ENCODE data around the gene NPHS2.
"Not testable (repeated sequence)": the region's sequence is repeated elsewhere in the genome, so short reads cannot be mapped to it uniquely, and the experiment has no call there.

NPHS2 gene

GRCh38 chr1:179541774-179542173, 34.0 kb downstream of the NPHS2 start:
- no peaks in the 10 kb centered on the region for H3K79me1 ChIP-seq (ENCODE audit: low read length)
- no peak overlapping the region for H3K4ac ChIP-seq (ENCODE audit: low read depth, low read length)
- no peak overlapping the region for H3K23ac ChIP-seq (ENCODE audit: low read length)
- H3K4me3 ChIP-seq (ENCODE audit: low read length): no peak overlapping the region
- no peak overlapping the region for H4K5ac ChIP-seq (ENCODE audit: low read length)
- DNase-seq: no peak
- no peak overlapping the region for H3K4me2 ChIP-seq (ENCODE audit: low read length)
- no peak overlapping the region for H3K9ac ChIP-seq (ENCODE audit: low read length)
- no peak overlapping the region for H2BK15ac ChIP-seq (replicated peaks; ENCODE audit: low read depth)
- H3K56ac ChIP-seq (ENCODE audit: low read length): no peak overlapping the region
- no peaks in the 10 kb centered on the region for H3K4me1 ChIP-seq (ENCODE audit: control insufficient read depth, low read depth, low read length)
- no peaks in the 10 kb centered on the region for H3K36me3 ChIP-seq (ENCODE audit: control insufficient read depth, insufficient read depth, low read length)
- H3K18ac ChIP-seq (ENCODE audit: low read length): no peak overlapping the region
- WGBS (ENCODE audit: extremely low coverage, insufficient coverage, low lambda C conversion rate): no CpG with 5 or more reads among the region's 2 CpGs
- no peak overlapping the region for H3K27ac ChIP-seq (ENCODE audit: low read depth, low read length)
- H2BK5ac ChIP-seq (ENCODE audit: low read length): no peak overlapping the region
- no peak overlapping the region for H2AK5ac ChIP-seq (ENCODE audit: low read length)
- H4K8ac ChIP-seq (ENCODE audit: low read depth, low read length): no peak overlapping the region
- no peak overlapping the region for H2BK120ac ChIP-seq (ENCODE audit: low read depth, low read length)
- no peaks in the 10 kb centered on the region for H3K27me3 ChIP-seq (ENCODE audit: insufficient read depth, low read length, poor library complexity)
- H3K79me2 ChIP-seq (ENCODE audit: control insufficient read depth, insufficient read depth, low read length): no peaks in the 10 kb centered on the region

GRCh38 chr1:179530352-179530751, 45.4 kb downstream of the NPHS2 start:
- no peak overlapping the region for H2BK5ac ChIP-seq (ENCODE audit: low read length)
- no peak overlapping the region for H3K23ac ChIP-seq (ENCODE audit: low read length)
- H3K9ac ChIP-seq (ENCODE audit: low read length): no peak overlapping the region
- H2BK120ac ChIP-seq (ENCODE audit: low read depth, low read length): no peak overlapping the region
- H4K5ac ChIP-seq (ENCODE audit: low read length): no peak overlapping the region
- no peak overlapping the region for H4K8ac ChIP-seq (ENCODE audit: low read depth, low read length)
- H3K4me3 ChIP-seq (ENCODE audit: low read length): no peak overlapping the region
- no peak for DNase-seq
- H3K27me3 ChIP-seq (ENCODE audit: insufficient read depth, low read length, poor library complexity): no peaks in the 10 kb centered on the region
- no peaks in the 10 kb centered on the region for H3K4me1 ChIP-seq (ENCODE audit: control insufficient read depth, low read depth, low read length)
- H2AK5ac ChIP-seq (ENCODE audit: low read length): no peak overlapping the region
- no peaks in the 10 kb centered on the region for H3K79me2 ChIP-seq (ENCODE audit: control insufficient read depth, insufficient read depth, low read length)
- H3K27ac ChIP-seq (ENCODE audit: low read depth, low read length): no peak overlapping the region
- H3K18ac ChIP-seq (ENCODE audit: low read length): no peak overlapping the region
- no peak overlapping the region for H3K4me2 ChIP-seq (ENCODE audit: low read length)
- no peaks in the 10 kb centered on the region for H3K36me3 ChIP-seq (ENCODE audit: control insufficient read depth, insufficient read depth, low read length)
- no CpG with 5 or more reads among the region's 1 CpG for WGBS (ENCODE audit: extremely low coverage, insufficient coverage, low lambda C conversion rate)
- no peak overlapping the region for H2BK15ac ChIP-seq (replicated peaks; ENCODE audit: low read depth)
- no peaks in the 10 kb centered on the region for H3K79me1 ChIP-seq (ENCODE audit: low read length)
- H3K56ac ChIP-seq (ENCODE audit: low read length): no peak overlapping the region
- no peak overlapping the region for H3K4ac ChIP-seq (ENCODE audit: low read depth, low read length)

- Histone ChIP-seq H3K27me3 (ENCODE audit: insufficient read depth, low read length, poor library complexity) (no peaks in the 10 kb centered on the region), H4K8ac (ENCODE audit: low read depth, low read length) (no peak overlapping the region), H3K4me2 (ENCODE audit: low read length) (no peak overlapping the region), H3K79me1 (ENCODE audit: low read length) (no peaks in the 10 kb centered on the region), H3K4me3 (ENCODE audit: low read length) (no peak overlapping the region), H3K27ac (ENCODE audit: low read depth, low read length) (no peak overlapping the region), H3K9ac (ENCODE audit: low read length) (no peak overlapping the region), H3K36me3 (ENCODE audit: control insufficient read depth, insufficient read depth, low read length) (no peaks in the 10 kb centered on the region), H2BK5ac (ENCODE audit: low read length) (no peak overlapping the region), H3K79me2 (ENCODE audit: control insufficient read depth, insufficient read depth, low read length) (no peaks in the 10 kb centered on the region), H3K23ac (ENCODE audit: low read length) (no peak overlapping the region), H4K5ac (ENCODE audit: low read length) (no peak overlapping the region), H2BK15ac (replicated peaks; ENCODE audit: low read depth) (no peak overlapping the region), H3K18ac (ENCODE audit: low read length) (no peak overlapping the region), H2BK120ac (ENCODE audit: low read depth, low read length) (no peak overlapping the region), H3K4me1 (ENCODE audit: control insufficient read depth, low read depth, low read length) (no peaks in the 10 kb centered on the region), H3K4ac (ENCODE audit: low read depth, low read length) (no peak overlapping the region), H2AK5ac (ENCODE audit: low read length) (no peak overlapping the region), H3K56ac (ENCODE audit: low read length) (no peak overlapping the region)
- DNase-seq: no peak
- no CpG with 5 or more reads among the region's 8 CpGs for WGBS (ENCODE audit: extremely low coverage, insufficient coverage, low lambda C conversion rate)
Measured at GRCh38 chr1:179529482-179530195, 46.1 kb downstream of the NPHS2 start.

- not testable (repeated sequence) for H2BK5ac ChIP-seq (ENCODE audit: low read length); H2AK5ac ChIP-seq (ENCODE audit: low read length); H3K36me3 ChIP-seq (ENCODE audit: control insufficient read depth, insufficient read depth, low read length); H3K18ac ChIP-seq (ENCODE audit: low read length); DNase-seq; H3K27ac ChIP-seq (ENCODE audit: low read depth, low read length); H2BK15ac ChIP-seq (replicated peaks; ENCODE audit: low read depth); H3K56ac ChIP-seq (ENCODE audit: low read length); H3K4me3 ChIP-seq (ENCODE audit: low read length); H4K5ac ChIP-seq (ENCODE audit: low read length); H2BK120ac ChIP-seq (ENCODE audit: low read depth, low read length); H3K79me2 ChIP-seq (ENCODE audit: control insufficient read depth, insufficient read depth, low read length); H4K8ac ChIP-seq (ENCODE audit: low read depth, low read length); H3K4ac ChIP-seq (ENCODE audit: low read depth, low read length); H3K9ac ChIP-seq (ENCODE audit: low read length); H3K79me1 ChIP-seq (ENCODE audit: low read length); H3K4me2 ChIP-seq (ENCODE audit: low read length); H3K27me3 ChIP-seq (ENCODE audit: insufficient read depth, low read length, poor library complexity); H3K4me1 ChIP-seq (ENCODE audit: control insufficient read depth, low read depth, low read length); H3K23ac ChIP-seq (ENCODE audit: low read length)
- WGBS (ENCODE audit: extremely low coverage, insufficient coverage, low lambda C conversion rate): no CpG with 5 or more reads among the region's 1 CpG
Measured at GRCh38 chr1:179518544-179518943, 57.2 kb downstream of the NPHS2 start.

GRCh38 chr1:179516976-179517705, 58.6 kb downstream of the NPHS2 start:
- Histone ChIP-seq H3K4ac (ENCODE audit: low read depth, low read length) (no peak overlapping the region), H4K5ac (ENCODE audit: low read length) (no peak overlapping the region), H2BK120ac (ENCODE audit: low read depth, low read length) (no peak overlapping the region), H2BK5ac (ENCODE audit: low read length) (no peak overlapping the region), H3K4me1 (ENCODE audit: control insufficient read depth, low read depth, low read length) (no peaks in the 10 kb centered on the region), H3K4me3 (ENCODE audit: low read length) (no peak overlapping the region), H3K18ac (ENCODE audit: low read length) (no peak overlapping the region), H3K9ac (ENCODE audit: low read length) (no peak overlapping the region), H3K79me2 (ENCODE audit: control insufficient read depth, insufficient read depth, low read length) (no peaks in the 10 kb centered on the region), H3K36me3 (ENCODE audit: control insufficient read depth, insufficient read depth, low read length) (no peaks in the 10 kb centered on the region), H3K23ac (ENCODE audit: low read length) (no peak overlapping the region), H2AK5ac (ENCODE audit: low read length) (no peak overlapping the region), H3K27me3 (ENCODE audit: insufficient read depth, low read length, poor library complexity) (no peaks in the 10 kb centered on the region), H3K27ac (ENCODE audit: low read depth, low read length) (no peak overlapping the region), H3K56ac (ENCODE audit: low read length) (no peak overlapping the region), H2BK15ac (replicated peaks; ENCODE audit: low read depth) (no peak overlapping the region), H3K79me1 (ENCODE audit: low read length) (no peaks in the 10 kb centered on the region), H4K8ac (ENCODE audit: low read depth, low read length) (no peak overlapping the region), H3K4me2 (ENCODE audit: low read length) (no peak overlapping the region)
- WGBS (ENCODE audit: extremely low coverage, insufficient coverage, low lambda C conversion rate): no CpG with 5 or more reads among the region's 11 CpGs
- DNase-seq: no peak

Measured in mesendoderm (in vitro differentiated cells).